ENCODE data around the gene GABRB2. TPM values are rescaled to one million over a fixed set of nuclear protein-coding genes. Genes with fewer than 3 reads are reported as not detected.

GABRB2 gene
- total RNA-seq, 2 experiments from 2014 or later, result 1.4 to 5.1 TPM

- Histone ChIP-seq H3K4me2 (ENCODE audit: low read length) (no peak overlapping the region), H3K9me2 (ENCODE audit: insufficient read depth, low read length) (no peaks in the 10 kb centered on the region), H2AFZ (ENCODE audit: low read length) (no peak overlapping the region), H3K4me1 (ENCODE audit: insufficient read depth, low read length, poor library complexity, severe bottlenecking) (no peaks in the 10 kb centered on the region), H3K79me2 (ENCODE audit: insufficient read depth, low read depth, low read length) (no peaks in the 10 kb centered on the region), H3K4me3 (ENCODE audit: low read depth, low read length, poor library complexity, severe bottlenecking) (no peak overlapping the region), H4K20me1 (ENCODE audit: insufficient read depth, low read length) (no peaks in the 10 kb centered on the region), H3K36me3 (ENCODE audit: insufficient read depth, low read length) (no peaks in the 10 kb centered on the region), H3K27ac (ENCODE audit: low read depth, low read length, poor library complexity, severe bottlenecking) (no peak overlapping the region), H3K9me3 (ENCODE audit: low read length) (no peaks in the 10 kb centered on the region)
- no peak for TF ChIP-seq EZH2phosphoT487 (IDR thresholded peaks at IDR 0.05; ENCODE audit: borderline replicate concordance, low read depth, low read length)
- TF ChIP-seq, protein P1, sequence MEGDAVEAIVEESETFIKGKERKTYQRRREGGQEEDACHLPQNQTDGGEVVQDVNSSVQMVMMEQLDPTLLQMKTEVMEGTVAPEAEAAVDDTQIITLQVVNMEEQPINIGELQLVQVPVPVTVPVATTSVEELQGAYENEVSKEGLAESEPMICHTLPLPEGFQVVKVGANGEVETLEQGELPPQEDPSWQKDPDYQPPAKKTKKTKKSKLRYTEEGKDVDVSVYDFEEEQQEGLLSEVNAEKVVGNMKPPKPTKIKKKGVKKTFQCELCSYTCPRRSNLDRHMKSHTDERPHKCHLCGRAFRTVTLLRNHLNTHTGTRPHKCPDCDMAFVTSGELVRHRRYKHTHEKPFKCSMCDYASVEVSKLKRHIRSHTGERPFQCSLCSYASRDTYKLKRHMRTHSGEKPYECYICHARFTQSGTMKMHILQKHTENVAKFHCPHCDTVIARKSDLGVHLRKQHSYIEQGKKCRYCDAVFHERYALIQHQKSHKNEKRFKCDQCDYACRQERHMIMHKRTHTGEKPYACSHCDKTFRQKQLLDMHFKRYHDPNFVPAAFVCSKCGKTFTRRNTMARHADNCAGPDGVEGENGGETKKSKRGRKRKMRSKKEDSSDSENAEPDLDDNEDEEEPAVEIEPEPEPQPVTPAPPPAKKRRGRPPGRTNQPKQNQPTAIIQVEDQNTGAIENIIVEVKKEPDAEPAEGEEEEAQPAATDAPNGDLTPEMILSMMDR (conservative IDR thresholded peaks at IDR 0.05; ENCODE audit: low read length), result no peak
- CTCF ChIA-PET (ENCODE audit: unreplicated experiment), result no interaction called here
- DNase-seq (ENCODE audit: low spot score), result no peak
- POLR2A ChIA-PET, result no interaction called here
- no TSS peak for BruUV-seq (replicated peaks)
- intact Hi-C loops (cut with micrococcal nuclease; ENCODE audit: unreplicated experiment), result no loop called here
Observed at GRCh38 chr5:161283296-161283695, 263.2 kb downstream of the GABRB2 start.

- Histone ChIP-seq H3K27ac (ENCODE audit: low read depth, low read length, poor library complexity, severe bottlenecking) (no peak overlapping the region), H3K36me3 (ENCODE audit: insufficient read depth, low read length) (no peaks in the 10 kb centered on the region), H2AFZ (ENCODE audit: low read length) (no peak overlapping the region), H3K79me2 (ENCODE audit: insufficient read depth, low read depth, low read length) (no peaks in the 10 kb centered on the region), H3K4me3 (ENCODE audit: low read depth, low read length, poor library complexity, severe bottlenecking) (no peak overlapping the region), H3K9me3 (ENCODE audit: low read length) (no peaks in the 10 kb centered on the region), H4K20me1 (ENCODE audit: insufficient read depth, low read length) (no peaks in the 10 kb centered on the region), H3K4me2 (ENCODE audit: low read length) (no peak overlapping the region), H3K4me1 (ENCODE audit: insufficient read depth, low read length, poor library complexity, severe bottlenecking) (no peaks in the 10 kb centered on the region), H3K9me2 (ENCODE audit: insufficient read depth, low read length) (no peaks in the 10 kb centered on the region)
- ChIA-PET POLR2A (interaction anchor here (0.6 kb wide), 1 partner anchor 128 kb away, joined by 3 read pairs; no protein-coding TSS in a partner anchor), CTCF (ENCODE audit: unreplicated experiment) (no interaction called here)
- intact Hi-C loops (cut with micrococcal nuclease; ENCODE audit: unreplicated experiment), result no loop called here
- BruUV-seq (replicated peaks), result no TSS peak
- TF ChIP-seq, protein P1 (conservative IDR thresholded peaks at IDR 0.05; ENCODE audit: low read length), result no peak
- no peak for TF ChIP-seq EZH2phosphoT487 (IDR thresholded peaks at IDR 0.05; ENCODE audit: borderline replicate concordance, low read depth, low read length)
- DNase-seq (ENCODE audit: low spot score), result no peak
Observed at GRCh38 chr5:161278739-161279660, 267.5 kb downstream of the GABRB2 start.

GRCh38 chr5:161277011-161277410 is 269.5 kb downstream of the GABRB2 start:
- H3K9me3 ChIP-seq (ENCODE audit: low read length), result no peaks in the 10 kb centered on the region
- H3K9me2 ChIP-seq (ENCODE audit: insufficient read depth, low read length), result no peaks in the 10 kb centered on the region
- no peaks in the 10 kb centered on the region for H3K36me3 ChIP-seq (ENCODE audit: insufficient read depth, low read length)
- no peak for TF ChIP-seq EZH2phosphoT487 (IDR thresholded peaks at IDR 0.05; ENCODE audit: borderline replicate concordance, low read depth, low read length)
- TF ChIP-seq, protein P1 (conservative IDR thresholded peaks at IDR 0.05; ENCODE audit: low read length), result no peak
- no peaks in the 10 kb centered on the region for H3K4me1 ChIP-seq (ENCODE audit: insufficient read depth, low read length, poor library complexity, severe bottlenecking)
- no peak overlapping the region for H3K27ac ChIP-seq (ENCODE audit: low read depth, low read length, poor library complexity, severe bottlenecking)
- no peak overlapping the region for H2AFZ ChIP-seq (ENCODE audit: low read length)
- POLR2A ChIA-PET, result interaction anchor here (0.7 kb wide), 1 partner anchor 1315 kb away, joined by 3 read pairs; no protein-coding TSS in a partner anchor
- no TSS peak for BruUV-seq (replicated peaks)
- no peak overlapping the region for H3K4me2 ChIP-seq (ENCODE audit: low read length)
- no peak for DNase-seq (ENCODE audit: low spot score)
- no peaks in the 10 kb centered on the region for H4K20me1 ChIP-seq (ENCODE audit: insufficient read depth, low read length)
- intact Hi-C loops (cut with micrococcal nuclease; ENCODE audit: unreplicated experiment), result no loop called here
- no peak overlapping the region for H3K4me3 ChIP-seq (ENCODE audit: low read depth, low read length, poor library complexity, severe bottlenecking)
- CTCF ChIA-PET (ENCODE audit: unreplicated experiment), result no interaction called here
- H3K79me2 ChIP-seq (ENCODE audit: insufficient read depth, low read depth, low read length), result no peaks in the 10 kb centered on the region
